Globus pallidus (tissue), 1 donor: ENCODE results near the gene UCP1.
"Not testable (repeated sequence)": the region's sequence is repeated elsewhere in the genome, so short reads cannot be mapped to it uniquely, and the experiment has no call there.

Source experiments
- DNase-seq: peaks from one replicate; pipeline ENCODE4 v3.0.0-alpha.2; 2015; ENCODE audit warnings: low spot score

Gene UCP1

GRCh38 chr4:140533951-140534480, 34.7 kb downstream of the UCP1 start:
- no peak for DNase-seq

DNA sequence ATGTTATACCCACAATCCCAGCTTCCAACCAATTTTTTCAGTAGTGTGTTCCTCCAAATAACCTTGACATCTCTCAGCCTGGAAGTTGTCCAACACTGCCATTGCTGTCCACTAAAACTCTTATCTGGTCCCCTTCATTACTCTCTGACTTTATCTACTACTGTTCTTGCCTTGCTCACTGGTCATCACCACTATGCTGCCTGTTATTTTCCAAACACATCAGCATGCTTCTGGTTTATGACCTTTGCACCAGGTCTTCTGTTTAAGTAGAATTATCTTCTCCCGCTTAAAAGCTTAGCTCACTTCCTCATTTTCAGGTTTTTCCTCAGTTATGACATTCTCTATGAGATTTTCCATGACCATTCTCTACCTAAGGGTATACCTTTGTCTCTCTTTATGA, 39.3 kb downstream of the UCP1 start:
- no peak for DNase-seq

- peak; percentile 99 for DNase-seq
Measured at GRCh38 chr4:140523857-140524742, 44.7 kb downstream of the UCP1 start, which contains the start of gene ELMOD2. TSS of gene ELMOD2 (plus strand) at chr4:140524168. CDS start at chr4:140525429, 1,261 bp downstream.

DNA sequence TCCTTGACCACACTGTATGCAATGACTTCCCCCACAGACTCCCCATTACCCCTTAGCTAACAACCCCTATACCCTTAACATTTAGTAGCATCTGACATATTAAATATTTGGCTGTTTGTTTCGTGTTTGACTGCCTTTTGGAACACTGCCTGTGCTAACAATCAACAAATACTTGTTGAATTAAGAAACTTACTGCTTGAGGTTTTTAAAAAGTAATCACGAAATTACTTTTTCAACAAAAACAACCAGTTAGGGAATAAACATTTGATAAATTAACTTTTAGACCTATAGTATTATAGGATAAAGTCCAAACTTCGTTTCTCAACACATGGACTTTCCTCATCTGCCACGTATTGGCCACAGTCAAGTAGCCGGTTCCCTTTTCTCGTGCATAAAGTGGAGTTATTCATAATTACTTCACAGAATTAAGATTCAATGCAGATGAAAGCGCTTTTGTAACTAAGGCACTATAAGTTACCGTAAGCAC, 45.3 kb downstream of the UCP1 start:
- DNase-seq, result no peak

GRCh38 chr4:140515423-140515822, 53.3 kb downstream of the UCP1 start:
- no peak for DNase-seq

- not testable (repeated sequence) for DNase-seq
Measured at GRCh38 chr4:140513765-140514164, 55.0 kb downstream of the UCP1 start.
